Stimulated activated CD4-positive, alpha-beta T cell treated with anti-CD3 and anti-CD28 coated beads, Interleukin-15, amount 100 ng/mL, for 48 hours (primary cell): ENCODE results near the gene UBAP1L.
A peak's percentile ranks its signal among the peaks of the same experiment; 100 is the strongest.
"Not testable (repeated sequence)": the region's sequence is repeated elsewhere in the genome, so short reads cannot be mapped to it uniquely, and the experiment has no call there.

Experiments used
- DNase-seq, 2 donors: peaks; one replicate each; pipeline ENCODE4 v3.0.0-alpha.2; 2020; ENCODE audit warnings: low read depth in 2 of 2

UBAP1L gene

DNA sequence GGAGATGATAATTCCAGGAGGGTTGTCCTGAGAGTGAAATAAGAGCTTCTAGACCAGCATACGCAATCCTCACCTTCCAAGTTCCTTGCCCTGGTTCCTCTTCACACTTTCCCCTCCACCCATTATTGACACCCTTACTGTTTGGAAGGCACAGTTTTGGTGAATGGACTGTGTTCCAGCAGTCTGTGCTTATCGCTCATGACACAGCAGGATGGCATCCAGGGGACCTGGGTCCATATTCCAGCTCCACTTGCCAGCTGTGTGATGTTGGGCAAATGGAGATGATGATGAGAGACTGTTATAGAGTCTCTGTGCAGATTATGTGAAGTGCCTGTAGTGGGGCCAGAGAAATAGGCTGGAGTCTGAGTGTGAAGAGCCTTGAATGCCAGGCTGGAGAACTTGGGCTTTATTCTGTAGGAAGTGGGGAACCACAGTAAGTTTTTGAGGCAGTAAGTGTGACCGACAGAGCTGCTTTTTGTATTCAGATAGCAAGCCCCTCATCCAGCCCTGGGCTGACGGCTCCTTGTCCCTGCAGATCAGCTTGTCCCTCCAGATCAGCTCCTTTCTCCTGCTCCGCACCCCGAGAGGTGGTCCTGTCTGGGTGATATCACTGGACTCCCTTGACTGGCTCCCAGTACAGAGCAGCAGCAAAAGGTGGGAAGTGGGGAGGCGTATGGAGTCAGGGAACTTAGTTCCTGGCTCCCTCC is 30.3 kb downstream of the UBAP1L start:
- DNase-seq = no peak

DNA sequence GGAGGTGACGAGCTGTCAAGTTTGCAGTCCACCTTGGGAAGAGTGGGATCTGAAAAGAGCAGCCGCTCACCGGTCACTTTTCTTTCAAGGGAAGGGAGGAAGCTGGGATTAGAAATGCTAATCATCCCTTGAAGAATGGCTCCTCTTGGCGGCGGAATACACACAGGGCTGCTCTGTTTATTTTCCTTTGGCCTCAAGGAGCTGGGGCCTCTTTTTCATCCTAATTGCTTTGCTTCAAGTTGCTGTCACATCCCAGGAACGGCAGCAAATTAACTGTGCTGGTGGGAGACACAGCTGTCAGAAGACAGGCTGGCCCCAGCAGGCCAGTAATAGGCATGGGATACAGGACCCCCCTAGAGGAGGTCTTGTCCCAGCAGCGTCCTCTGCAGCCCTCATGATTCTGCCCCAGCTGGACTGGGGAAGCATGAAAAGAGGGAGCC is 31.7 kb downstream of the UBAP1L start:
- no peak for DNase-seq

DNA sequence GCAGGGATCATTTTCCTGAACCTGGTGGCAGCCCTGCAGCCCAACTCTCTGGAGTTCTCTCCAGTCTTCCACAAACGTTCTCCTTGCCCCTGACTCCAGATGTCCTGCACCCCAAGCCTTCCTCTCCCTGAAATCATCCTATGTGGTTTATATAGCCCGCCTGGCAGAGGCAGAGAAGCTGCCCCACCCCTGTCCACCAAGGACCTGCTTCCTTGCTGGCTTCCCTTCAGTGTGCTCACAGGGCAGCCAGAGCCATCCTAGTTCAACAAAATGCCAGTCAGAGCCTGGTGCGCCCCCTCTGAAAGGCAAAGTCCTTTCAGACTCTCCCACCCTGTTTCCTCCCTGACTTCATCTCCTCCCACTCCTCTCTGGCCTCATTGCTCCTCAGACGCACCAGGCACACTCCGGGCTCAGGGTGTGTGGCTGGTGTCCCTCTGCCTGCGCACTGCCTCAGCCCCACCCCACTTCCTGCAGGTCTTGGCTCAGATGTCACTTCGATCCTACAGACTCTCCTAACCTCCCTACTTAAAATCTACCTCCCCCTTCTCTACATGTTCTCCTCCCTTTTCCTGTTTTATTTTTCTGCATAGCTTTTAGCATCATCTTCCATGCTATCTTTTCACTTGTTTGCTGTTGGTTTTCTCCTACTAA is 32.6 kb downstream of the UBAP1L start:
- DNase-seq = no peak

DNA sequence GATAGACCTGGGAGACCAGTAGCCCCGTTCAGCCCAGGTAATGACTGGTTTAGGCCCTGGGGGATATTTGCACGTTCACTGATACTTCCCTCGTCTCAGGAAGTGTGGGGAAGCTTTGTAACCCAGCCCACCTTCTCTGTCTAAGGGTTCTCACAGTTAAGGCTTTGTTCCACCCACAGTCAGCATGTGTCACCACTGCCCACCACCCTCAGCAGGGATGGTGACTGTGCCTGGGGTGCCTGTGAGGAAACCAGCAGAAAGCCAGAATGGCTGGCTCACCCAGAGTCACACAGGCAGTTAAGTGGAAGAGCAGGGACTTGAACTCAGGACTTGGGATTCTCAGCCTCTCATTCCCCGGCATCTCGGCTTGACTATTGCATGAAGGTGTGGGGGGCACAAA is 33.2 kb downstream of the UBAP1L start:
- peak; percentile 16 to 20 for DNase-seq

DNA sequence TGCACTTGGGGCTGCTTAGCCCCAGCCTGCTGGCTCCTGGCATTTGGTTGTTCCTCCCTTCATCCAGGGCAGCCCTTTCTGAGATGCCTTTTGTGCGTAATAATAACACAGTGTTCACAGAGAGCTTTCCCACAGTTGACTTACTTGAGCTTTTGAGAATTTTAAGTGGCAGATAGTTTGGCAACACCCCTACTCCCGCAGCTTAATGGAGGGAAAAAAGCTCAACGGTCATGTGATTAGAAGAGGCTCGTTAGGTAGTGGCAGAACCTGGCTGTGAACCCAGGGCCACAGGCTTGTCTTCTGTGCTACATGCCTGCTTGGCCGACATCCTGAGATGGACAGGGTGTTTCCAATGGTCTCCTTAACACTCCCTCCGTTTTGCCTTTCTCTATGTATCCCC is 33.7 kb downstream of the UBAP1L start:
- DNase-seq = no peak

DNA sequence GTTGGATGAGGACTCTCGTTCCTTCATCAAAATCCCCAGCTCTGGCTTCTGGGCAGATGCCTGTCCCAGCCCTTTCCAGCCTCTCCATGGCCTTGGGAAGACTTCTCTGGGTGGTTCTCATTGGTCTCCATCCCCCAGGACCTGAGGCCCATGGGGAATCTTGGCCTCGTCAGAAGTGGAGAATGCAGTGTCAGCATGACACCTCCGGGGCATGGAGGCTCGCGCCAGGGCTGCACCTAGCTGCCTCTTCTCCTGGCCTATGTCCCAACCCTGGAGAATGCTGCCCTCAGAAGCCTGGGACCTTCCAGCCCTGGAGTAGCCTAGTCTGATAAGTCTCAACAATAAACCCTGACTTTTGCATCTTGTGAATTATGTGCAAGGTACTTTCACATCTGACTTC is 35.4 kb downstream of the UBAP1L start:
- no peak for DNase-seq

DNA sequence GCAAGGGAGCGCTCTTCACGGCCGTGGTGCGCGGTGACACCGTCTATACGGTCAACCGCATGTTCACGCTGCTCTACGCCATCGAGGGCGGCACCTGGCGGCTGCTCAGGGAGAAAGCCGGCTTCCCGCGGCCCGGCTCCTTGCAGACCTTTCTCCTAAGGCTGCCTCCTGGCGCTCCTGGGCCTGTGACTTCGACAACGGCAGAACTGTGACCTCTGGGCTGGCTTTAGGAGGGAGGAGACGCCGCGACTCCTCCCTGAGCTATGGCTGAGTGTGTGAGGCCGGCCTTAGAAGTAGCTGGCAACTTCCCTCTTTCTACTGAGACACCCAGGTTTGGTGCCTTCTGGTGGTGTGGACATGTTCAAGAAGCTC is 37.0 kb downstream of the UBAP1L start:
- DNase-seq = peak; percentile 28 to 48

DNA sequence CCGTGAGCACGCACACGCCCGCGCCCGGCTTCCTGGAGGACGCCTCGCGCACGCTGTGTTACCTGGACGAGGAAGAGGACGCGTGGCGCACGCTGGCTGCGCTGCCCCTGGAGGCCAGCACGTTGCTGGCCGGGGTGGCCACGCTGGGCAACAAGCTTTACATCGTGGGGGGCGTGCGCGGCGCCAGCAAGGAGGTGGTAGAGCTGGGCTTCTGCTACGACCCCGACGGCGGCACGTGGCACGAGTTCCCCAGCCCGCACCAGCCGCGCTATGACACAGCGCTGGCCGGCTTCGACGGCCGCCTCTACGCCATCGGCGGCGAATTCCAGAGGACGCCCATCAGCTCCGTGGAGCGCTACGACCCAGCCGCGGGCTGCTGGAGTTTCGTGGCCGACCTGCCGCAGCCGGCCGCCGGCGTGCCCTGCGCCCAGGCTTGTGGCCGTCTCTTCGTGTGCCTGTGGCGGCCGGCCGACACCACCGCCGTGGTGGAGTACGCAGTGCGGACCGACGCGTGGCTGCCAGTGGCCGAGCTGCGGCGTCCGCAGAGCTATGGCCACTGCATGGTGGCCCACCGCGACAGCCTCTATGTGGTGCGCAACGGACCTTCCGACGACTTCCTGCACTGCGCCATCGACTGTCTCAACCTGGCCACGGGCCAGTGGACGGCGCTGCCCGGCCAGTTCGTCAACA is 37.6 kb downstream of the UBAP1L start:
- no peak for DNase-seq

DNA sequence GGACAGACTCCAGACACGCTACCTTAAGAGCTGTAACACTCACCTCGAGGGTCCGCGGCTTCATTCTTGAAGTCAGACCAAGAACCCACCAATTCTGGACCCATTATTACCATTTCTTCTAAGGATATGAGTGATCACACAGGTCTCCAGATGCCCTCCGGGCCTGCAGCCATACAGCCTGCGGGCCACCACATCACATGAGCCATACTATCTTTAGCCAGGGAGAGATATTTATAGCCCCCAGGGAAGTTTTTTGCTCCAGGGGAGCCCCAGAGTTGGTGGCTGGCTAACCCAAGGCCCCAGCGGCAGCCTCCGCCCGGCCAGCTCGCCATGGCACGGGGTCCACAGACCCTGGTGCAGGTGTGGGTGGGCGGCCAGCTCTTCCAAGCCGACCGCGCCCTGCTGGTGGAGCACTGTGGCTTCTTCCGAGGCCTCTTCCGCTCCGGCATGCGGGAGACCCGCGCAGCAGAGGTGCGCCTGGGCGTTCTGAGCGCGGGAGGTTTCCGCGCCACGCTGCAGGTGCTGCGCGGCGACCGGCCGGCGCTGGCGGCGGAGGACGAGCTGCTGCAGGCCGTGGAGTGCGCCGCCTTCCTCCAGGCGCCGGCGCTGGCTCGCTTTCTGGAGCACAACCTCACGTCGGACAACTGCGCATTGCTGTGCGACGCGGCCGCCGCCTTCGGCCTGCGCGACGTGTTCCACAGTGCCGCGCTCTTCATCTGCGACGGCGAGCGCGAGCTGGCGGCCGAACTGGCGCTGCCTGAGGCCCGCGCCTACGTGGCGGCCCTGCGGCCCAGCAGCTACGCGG is 38.3 kb downstream of the UBAP1L start, which contains the start of gene KBTBD13:
Gene KBTBD13, plus strand, starts transcription at position 261 of the 805 bp plus-strand sequence. Its CDS starts 70 bp downstream, at position 331.
- no peak for DNase-seq

DNA sequence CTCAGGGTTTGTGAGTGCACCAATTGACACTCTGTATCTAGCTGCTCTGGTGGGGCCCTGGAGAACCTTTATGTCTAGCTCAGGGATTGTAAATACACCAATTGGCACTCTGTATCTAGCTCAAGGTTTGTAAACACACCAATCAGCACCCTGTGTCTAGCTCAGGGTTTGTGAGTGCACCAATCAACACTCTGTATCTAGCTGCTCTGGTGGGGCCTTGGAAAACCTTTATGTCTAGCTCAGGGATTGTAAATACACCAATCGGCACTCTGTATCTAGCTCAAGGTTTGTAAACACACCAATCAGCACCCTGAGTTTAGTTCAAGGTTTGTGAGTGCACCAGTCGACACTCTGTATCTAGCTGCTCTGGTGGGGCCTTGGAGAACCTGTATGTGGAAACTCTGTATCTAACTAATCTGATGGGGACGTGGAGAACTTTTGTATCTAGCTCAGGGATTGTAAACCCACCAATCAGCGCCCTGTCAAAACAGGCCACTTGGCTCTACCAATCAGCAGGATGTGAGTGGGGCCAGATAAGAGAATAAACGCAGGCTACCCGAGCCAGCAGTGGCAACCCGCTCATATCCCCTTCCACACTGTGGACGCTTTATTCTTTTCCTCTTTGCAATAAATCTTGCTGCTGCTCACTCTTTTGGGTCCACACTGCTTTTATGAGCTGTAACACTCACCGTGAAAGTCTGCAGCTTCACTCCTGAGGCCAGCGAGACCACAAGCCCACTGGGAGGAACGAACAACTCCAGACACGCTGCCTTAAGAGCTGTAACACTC is 39.2 kb downstream of the UBAP1L start:
- not testable (repeated sequence) for DNase-seq

DNA sequence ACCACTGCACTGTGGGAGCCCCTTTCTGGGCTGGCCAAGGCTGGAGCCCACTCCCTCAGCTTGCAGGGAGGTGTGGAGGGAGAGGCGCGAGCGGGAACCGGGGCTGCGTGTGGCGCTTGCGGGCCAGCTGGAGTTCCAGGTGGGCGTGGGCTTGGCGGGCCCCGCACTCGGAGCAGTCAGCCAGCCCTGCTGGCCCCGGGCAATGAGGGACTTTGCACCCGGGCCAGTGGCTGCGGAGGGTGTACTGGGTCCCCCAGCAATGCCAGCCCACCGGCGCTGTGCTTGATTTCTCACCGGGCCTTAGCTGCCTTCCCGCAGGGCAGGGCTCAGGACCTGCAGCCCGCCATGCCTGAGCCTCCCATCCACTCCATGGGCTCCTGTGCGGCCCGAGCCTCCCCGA is 40.1 kb downstream of the UBAP1L start:
- DNase-seq = not testable (repeated sequence)

DNA sequence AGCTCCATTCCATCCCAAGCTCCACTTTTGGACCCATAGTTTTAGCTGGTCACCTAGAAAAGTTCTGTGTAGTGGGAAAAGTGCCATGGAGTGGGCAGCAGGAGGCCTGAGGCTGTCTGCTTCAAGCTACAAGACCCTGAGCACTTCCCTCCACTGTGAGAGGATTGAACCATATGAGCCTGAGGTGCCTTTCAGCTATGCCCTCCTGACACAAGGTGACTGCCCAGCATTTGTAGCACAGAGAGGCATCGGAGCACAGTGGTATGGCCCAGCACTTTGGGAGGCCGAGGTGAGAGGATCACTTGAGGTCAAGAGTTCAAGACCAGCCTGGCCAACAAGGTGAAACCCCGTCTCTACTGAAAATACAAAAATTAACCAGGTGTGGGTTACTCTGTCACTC is 42.4 kb downstream of the UBAP1L start:
- no peak for DNase-seq

DNA sequence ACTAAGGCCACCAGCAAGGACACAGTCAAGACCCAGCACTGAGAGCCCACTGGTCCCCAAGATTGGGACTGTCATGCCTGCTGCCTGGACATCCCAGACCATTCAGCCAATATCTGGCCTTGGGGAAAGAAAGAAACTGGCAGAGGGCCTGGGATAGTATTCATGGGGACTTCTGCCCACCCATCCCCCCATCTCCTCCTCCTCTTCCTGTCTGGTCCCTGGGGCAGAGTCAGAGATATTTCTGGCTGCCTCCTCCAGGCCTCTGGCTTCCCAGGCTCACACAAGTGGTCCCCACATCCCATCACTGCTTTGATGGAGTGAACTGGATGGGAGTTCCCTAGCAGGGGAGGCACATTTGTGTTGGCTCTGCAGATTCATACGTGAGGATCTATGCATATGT is 43.0 kb downstream of the UBAP1L start:
- no peak for DNase-seq

DNA sequence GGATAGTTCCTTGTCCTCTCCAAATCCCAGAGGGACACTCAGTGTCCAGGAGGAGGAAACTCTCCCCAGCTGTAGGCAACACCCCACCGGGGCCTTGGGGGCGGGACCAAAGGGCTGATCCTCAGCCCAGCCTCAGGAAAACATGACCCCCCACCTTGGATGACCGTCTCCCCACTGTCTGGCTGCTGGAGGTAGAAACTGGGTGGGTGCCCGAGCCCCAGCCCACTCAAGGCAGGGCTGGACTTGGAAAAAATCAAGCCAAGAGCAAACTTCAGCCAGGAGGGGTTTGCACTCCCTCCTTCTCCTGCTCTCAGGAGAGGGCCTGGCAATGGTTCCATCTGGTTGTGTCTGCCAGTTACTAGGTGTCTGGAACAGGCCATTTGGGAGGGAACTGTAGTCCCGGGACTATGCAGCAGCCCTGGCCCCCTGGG is 43.6 kb downstream of the UBAP1L start:
- DNase-seq = no peak

DNA sequence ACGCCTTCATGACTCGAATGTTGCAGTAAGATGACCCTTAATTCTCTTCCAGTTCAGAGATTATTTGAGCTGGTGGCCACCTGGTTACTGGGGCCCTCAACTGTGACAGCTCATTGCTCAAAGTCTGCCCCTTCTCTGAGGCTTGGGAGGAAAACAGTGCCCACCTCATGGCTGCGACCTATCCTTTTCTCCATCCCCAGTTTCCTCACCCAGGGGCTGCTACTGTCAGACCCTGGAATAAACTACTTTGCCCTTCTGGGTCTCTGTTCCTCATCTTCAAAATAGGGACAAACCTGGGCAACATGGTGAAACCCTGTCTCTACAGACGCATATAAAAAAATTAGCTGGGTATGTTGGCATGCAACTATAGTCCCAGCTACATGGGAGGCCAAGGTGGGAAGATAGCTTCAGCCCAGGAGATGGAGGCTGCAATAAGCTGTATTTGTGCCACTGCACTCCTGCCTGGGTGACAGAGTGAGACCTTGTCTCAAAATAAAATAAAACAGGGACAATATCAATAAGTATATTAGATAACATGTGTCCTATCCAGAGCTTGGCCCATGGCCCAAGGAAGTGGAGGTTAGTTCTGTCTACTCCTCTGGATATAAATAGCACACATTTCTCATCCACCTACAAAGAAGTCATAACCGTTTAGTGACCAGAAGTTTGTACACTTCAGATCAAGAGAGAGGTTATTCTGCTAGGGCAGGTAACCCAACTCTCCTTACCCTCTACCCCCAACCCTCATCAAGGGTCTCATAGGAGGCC is 45.0 kb downstream of the UBAP1L start:
- DNase-seq = no peak

DNA sequence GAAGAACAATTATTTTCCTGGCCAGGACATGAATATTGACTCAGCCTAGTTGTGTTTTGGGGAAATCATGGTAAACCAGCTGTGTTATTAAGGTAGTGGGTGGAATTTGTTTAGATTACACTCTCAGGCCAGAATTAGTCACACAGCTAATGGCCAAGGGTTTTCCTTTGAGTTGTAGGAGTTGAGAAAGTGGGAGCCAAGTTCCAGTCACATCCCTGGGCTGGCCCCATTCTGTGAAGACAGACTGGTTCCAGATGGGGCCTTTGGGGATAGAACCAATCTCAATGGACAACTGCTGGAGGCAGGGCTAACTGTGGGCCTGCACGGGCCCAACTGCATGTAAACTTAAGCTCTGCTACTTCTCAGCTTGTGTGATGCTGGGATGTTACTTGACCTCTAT is 45.8 kb downstream of the UBAP1L start:
- no peak for DNase-seq

DNA sequence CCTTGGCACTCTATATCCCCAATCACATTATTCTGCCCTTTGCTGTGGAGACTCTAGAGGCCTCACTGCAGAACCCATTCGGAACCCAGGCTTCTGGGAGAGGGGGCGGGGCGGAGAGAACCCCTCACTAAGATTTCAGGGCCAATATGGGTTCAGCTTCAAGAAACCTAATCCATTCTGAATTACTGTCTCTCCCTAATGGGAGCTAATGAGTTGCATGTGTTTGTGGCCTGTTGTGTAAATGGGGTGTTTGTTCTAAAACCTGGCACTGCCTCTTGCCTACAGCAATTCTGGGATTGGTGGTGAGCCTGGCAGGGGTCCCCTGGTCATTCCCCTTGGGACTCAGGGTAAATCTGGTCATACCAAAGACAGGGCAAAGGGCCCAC is 46.6 kb downstream of the UBAP1L start:
- DNase-seq = no peak

DNA sequence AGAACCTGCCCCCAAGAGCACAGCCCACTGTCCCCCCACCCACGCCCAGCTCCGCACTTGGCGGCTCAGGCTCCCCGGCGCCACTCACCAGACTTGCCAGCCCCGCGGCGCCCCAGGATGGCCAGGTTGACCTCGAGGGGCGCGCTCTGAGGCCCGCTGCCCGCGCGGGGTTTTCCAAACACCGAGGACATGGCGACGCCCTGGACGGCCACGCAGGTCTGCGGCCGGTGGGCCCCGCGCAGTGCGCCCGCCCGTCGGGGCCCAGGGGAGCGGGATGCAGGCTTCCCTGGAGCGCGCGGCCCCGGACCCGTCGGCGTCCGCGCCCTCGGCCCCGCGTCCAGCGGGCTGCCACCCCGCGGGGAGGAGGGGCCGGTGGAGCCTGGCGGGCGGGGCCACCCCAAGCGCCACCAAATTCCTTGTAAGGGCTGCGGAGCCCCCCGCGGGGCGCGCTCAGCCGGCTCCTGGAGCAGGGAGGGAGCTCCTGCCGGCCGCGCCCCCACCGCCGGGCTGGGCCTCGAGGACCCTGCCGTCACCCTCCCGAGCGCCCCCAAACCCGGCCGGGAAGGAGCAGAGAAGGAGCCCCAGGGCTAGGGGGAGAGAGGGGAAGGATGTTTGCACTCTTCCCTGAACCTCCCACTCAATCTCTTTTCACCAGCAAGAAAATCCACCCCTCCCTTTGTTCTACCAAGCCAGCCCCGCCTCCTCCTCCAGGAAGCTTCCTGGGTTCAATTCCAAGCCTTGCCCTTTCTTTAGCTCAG is 47.2 kb downstream of the UBAP1L start, which contains the start of gene RASL12:
Gene RASL12, minus strand, starts transcription at position 347 of the 758 bp plus-strand sequence. Its CDS starts 156 bp downstream, at position 191.
- no peak for DNase-seq

DNA sequence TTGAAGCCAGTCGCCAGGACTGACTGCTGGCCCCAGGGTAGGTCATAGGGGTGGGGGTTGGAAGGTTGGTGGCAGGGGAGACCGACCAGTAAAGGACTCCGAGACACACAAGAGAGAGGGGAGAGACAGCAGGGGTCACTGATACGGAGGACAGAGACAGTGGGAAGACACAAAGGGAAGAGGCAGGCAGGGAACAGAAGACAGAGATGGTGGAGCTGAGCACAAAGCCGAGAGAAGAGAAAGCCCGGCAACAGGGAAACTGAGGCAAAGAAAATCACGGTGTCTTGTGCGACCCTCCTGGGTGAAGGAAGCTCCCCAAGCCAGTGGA is 47.7 kb downstream of the UBAP1L start:
- DNase-seq = no peak
